Fibroblast of lung (primary cell): ENCODE results near the gene ZNF609. TPM values are rescaled to one million over a fixed set of nuclear protein-coding genes. Genes with fewer than 3 reads are reported as not detected.
A peak's percentile ranks its signal among the peaks of the same experiment; 100 is the strongest.

ENCODE experiments used
- DNase-seq, 2 donors: peaks; one replicate each; pipeline versions ENCODE4 v3.0.0 to v3.0.0-alpha.2; 2010; ENCODE audit warnings: low read depth in 2 of 2
- H2AFZ ChIP-seq: 2 replicates; pipeline ENCODE4 v1.5.1; 2012; ENCODE audit warnings: low read length, control low read depth, inconsistent platforms
- H3K27ac ChIP-seq: 2 replicates; pipeline ENCODE4 v1.5.1; 2011; ENCODE audit warnings: low read length, control low read depth; ENCODE audit not compliant: insufficient read depth
- H3K27me3 ChIP-seq: 2 replicates; pipeline ENCODE4 v1.5.1; 2011; ENCODE audit warnings: mild to moderate bottlenecking, low read length; ENCODE audit not compliant: control insufficient read depth, insufficient read depth
- H3K36me3 ChIP-seq: 2 replicates; pipeline ENCODE4 v1.5.1; 2011; ENCODE audit warnings: low read length; ENCODE audit not compliant: control insufficient read depth, insufficient read depth
- H3K4me1 ChIP-seq: 2 replicates; pipeline ENCODE4 v1.5.1; 2011; ENCODE audit warnings: low read length; ENCODE audit not compliant: control insufficient read depth, insufficient read depth; ENCODE audit errors: extremely low read depth
- H3K4me2 ChIP-seq: 2 replicates; pipeline ENCODE4 v1.5.1; 2011; ENCODE audit warnings: low read length, control low read depth; ENCODE audit not compliant: insufficient read depth; ENCODE audit errors: extremely low read depth
- H3K4me3 ChIP-seq, 4 experiments: fragments of 200-600 bp in 1 of 4; sonication (generic) in 1 of 4; replicated peaks in 1 of 4; 2 replicates each; pipeline ENCODE4 v1.5.1; 2011 to 2016; ENCODE audit warnings: low read length in 4 of 4, low read depth in 3 of 4, mild to moderate bottlenecking in 3 of 4, control low read depth in 2 of 4, inconsistent platforms in 1 of 4, mixed read lengths in 1 of 4; ENCODE audit not compliant: insufficient read depth in 1 of 4; ENCODE audit errors: control extremely low read depth in 1 of 4
- H3K79me2 ChIP-seq: 2 replicates; pipeline ENCODE4 v1.5.1; 2012; ENCODE audit warnings: mild to moderate bottlenecking, low read length, inconsistent platforms; ENCODE audit not compliant: control insufficient read depth, insufficient read depth
- H3K9ac ChIP-seq: 2 replicates; pipeline ENCODE4 v1.5.1; 2011; ENCODE audit warnings: mild to moderate bottlenecking, low read length, control low read depth; ENCODE audit not compliant: insufficient read depth
- H3K9me3 ChIP-seq: 2 replicates; pipeline ENCODE4 v1.5.1; 2012; ENCODE audit warnings: low read depth, low read length; ENCODE audit not compliant: control insufficient read depth, insufficient read depth
- H4K20me1 ChIP-seq: 2 replicates; pipeline ENCODE4 v1.5.1; 2011; ENCODE audit warnings: low read length; ENCODE audit not compliant: control insufficient read depth, insufficient read depth; ENCODE audit errors: extremely low read depth
- EZH2 ChIP-seq: IDR thresholded peaks from 2 replicates; pipeline ENCODE4 v1.5.1; 2012; ENCODE audit warnings: low read length, control low read depth, mild to moderate bottlenecking; ENCODE audit errors: missing control alignments
- polyA plus RNA-seq, 2 donors: library from polyadenylated mRNA; depleted of rRNA in 1 of 2; stranded (reverse) in 1 of 2; unstranded in 1 of 2; fragments of >200 nt; gene quantifications; 2 replicates each; pipeline ENCODE4 v1.2.1, GENCODE V29; 2011 to 2012; ENCODE audit warnings: missing spikeins in 1 of 2
- total RNA-seq: library from RNA; depleted of rRNA; stranded (reverse); fragments of >200 nt; gene quantifications from 2 replicates; pipeline ENCODE4 v1.2.1, GENCODE V29; 2014
- TF ChIP-seq, protein P1 (sequence below), 2 donors: IDR thresholded peaks in 1 of 2; conservative IDR thresholded peaks in 1 of 2; 1 replicate in 1 of 2; 2 replicates in 1 of 2; pipeline ENCODE4 v1.5.1; 2011 to 2012; ENCODE audit warnings: low read length in 2 of 2, control low read depth in 1 of 2, inconsistent platforms in 1 of 2, low read depth in 1 of 2, mild to moderate bottlenecking in 1 of 2

ZNF609 gene
- total and polyA plus RNA-seq, 2 donors (not counting 1 experiment from before 2014, with no cell fraction given) = 10.8 to 14.7 TPM

DNA sequence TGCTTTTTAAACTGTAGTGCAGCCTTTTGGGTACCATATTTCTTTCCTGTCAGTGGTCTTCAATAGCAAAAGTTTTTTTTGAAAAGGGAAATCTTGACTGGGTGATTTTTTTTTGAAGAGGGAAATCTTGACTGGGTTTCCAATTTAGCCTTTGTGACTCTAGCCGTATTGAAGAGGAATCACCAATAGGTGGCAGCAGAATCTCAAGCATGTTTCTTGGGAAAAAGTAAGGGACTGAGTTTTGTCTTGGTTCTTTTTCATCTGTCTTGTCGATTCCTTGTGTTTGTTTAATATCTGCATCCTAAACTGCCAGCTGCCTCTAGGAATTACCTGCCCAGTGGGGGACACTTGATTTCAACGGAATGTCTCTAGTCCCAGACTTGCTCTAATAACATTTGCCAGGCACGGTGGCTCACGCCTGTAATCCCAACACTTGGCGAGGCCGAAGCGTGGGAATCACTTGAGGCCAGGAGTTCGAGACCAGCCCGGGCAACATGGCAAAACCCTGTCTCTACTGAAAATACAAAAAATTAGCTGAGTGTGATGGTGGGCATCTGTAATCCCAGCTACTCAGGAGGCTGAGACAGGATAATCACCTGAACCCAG is 225.9 kb downstream of the ZNF609 start:
- H3K4me2 ChIP-seq = no peak overlapping the region
- H4K20me1 ChIP-seq = no peaks in the 10 kb centered on the region
- H2AFZ ChIP-seq = no peak overlapping the region
- H3K4me1 ChIP-seq = no peaks in the 10 kb centered on the region
- H3K9me3 ChIP-seq = no peaks in the 10 kb centered on the region
- peaks cover 26% of the 10 kb centered on the region for H3K36me3 ChIP-seq
- H3K27ac ChIP-seq = no peak overlapping the region
- TF ChIP-seq, protein P1, sequence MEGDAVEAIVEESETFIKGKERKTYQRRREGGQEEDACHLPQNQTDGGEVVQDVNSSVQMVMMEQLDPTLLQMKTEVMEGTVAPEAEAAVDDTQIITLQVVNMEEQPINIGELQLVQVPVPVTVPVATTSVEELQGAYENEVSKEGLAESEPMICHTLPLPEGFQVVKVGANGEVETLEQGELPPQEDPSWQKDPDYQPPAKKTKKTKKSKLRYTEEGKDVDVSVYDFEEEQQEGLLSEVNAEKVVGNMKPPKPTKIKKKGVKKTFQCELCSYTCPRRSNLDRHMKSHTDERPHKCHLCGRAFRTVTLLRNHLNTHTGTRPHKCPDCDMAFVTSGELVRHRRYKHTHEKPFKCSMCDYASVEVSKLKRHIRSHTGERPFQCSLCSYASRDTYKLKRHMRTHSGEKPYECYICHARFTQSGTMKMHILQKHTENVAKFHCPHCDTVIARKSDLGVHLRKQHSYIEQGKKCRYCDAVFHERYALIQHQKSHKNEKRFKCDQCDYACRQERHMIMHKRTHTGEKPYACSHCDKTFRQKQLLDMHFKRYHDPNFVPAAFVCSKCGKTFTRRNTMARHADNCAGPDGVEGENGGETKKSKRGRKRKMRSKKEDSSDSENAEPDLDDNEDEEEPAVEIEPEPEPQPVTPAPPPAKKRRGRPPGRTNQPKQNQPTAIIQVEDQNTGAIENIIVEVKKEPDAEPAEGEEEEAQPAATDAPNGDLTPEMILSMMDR (conservative IDR thresholded peaks at IDR 0.05 in 1 of 2, IDR thresholded peaks at IDR 0.05 in 1 of 2; ENCODE audit: low read depth in 1 of 2, low read length in 2 of 2) = peak; percentile 72 to 84
- TF ChIP-seq EZH2 = no peak
- no peak overlapping the region for H3K4me3 ChIP-seq
- H3K9ac ChIP-seq = no peak overlapping the region
- no peaks in the 10 kb centered on the region for H3K27me3 ChIP-seq
- no peaks in the 10 kb centered on the region for H3K79me2 ChIP-seq
- peak; percentile 41 to 80 for DNase-seq

DNA sequence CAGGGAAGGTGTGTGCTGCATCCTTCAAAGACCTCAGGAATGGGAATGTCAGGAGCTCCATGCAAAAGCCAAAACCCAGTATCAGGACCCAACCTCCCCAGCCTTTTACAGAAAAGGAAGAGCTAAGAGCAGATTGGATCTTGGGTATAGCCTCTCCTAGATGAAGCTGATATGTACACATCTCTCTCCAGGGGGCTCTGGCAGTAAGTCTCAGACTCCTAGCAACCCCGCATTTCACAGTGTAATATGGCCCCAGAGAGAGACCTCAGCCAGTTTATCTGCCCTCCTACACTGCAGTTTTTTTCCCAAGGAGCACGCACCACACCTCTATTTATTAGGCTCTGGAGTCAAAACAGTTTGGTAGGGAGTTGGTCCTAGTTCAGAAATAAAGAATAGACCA is 226.8 kb downstream of the ZNF609 start:
- Histone ChIP-seq H2AFZ (no peak overlapping the region), H3K4me3 (no peak overlapping the region), H3K36me3 (peaks cover 25% of the 10 kb centered on the region)

DNA sequence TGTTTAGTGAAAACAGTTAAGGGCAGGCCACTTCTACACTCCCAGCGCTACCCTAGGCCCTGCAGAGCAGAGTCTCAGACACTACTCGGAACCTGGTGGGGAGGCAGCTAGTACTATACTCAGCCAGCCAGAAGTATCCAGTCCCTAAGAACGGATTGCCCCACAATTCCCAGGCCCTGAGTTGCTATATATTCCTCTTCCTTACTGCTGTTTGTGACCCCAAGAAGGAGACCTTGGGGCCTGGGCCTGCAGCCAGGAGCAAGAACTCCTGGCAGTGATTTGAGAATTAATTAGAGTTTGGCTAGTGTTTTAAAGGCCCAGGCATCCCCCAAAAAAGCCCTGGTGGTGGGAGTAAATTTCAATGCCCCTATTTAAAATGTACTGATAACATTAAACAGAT is 227.3 kb downstream of the ZNF609 start:
- Histone ChIP-seq H3K9ac (no peak overlapping the region), H3K27ac (no peak overlapping the region), H3K4me1 (peaks cover under 1% of the 10 kb centered on the region), H3K9me3 (no peaks in the 10 kb centered on the region), H4K20me1 (no peaks in the 10 kb centered on the region), H3K4me3 (no peak overlapping the region), H2AFZ (no peak overlapping the region), H3K27me3 (no peaks in the 10 kb centered on the region), H3K4me2 (no peak overlapping the region), H3K36me3 (peaks cover 22% of the 10 kb centered on the region), H3K79me2 (peaks cover 3% of the 10 kb centered on the region)
- no peak for DNase-seq
- TF ChIP-seq, protein P1 (conservative IDR thresholded peaks at IDR 0.05 in 1 of 2, IDR thresholded peaks at IDR 0.05 in 1 of 2; ENCODE audit: low read depth in 1 of 2, low read length in 2 of 2) = no peak
- TF ChIP-seq EZH2 = no peak

More for the DNA sequence above, 226.8 kb downstream of the ZNF609 start:
- no peak overlapping the region for H3K9ac ChIP-seq
- no peaks in the 10 kb centered on the region for H4K20me1 ChIP-seq
- no peaks in the 10 kb centered on the region for H3K27me3 ChIP-seq
- no peaks in the 10 kb centered on the region for H3K4me1 ChIP-seq
- H3K27ac ChIP-seq = no peak overlapping the region
- no peaks in the 10 kb centered on the region for H3K9me3 ChIP-seq
- no peak for TF ChIP-seq EZH2
- TF ChIP-seq, protein P1 (conservative IDR thresholded peaks at IDR 0.05 in 1 of 2, IDR thresholded peaks at IDR 0.05 in 1 of 2; ENCODE audit: low read depth in 1 of 2, low read length in 2 of 2) = no peak
- no peak for DNase-seq
- peaks cover 2% of the 10 kb centered on the region for H3K79me2 ChIP-seq
- no peak overlapping the region for H3K4me2 ChIP-seq
